B cell (primary cell): ENCODE results near the gene DHX30. TPM values are rescaled to one million over a fixed set of nuclear protein-coding genes. Genes with fewer than 3 reads are reported as not detected.

ENCODE experiments used
- ATAC-seq: fragments of 200-7000 bp; cut with Tn5 transposase; one replicate; pipeline ENCODE4 v1.10.0; 2021; ENCODE audit warnings: low read depth, mild to moderate bottlenecking, moderate number of reproducible peaks, moderate library complexity
- CTCF ChIA-PET: fragments of 350-600 bp; sonication (Branson Sonifier 250); formaldehyde crosslinking; loops from one replicate; lab custom pipeline; 2021; ENCODE audit warnings: antibody characterized with exemption, inconsistent platforms; lab: Charles Lee
- POLR2A ChIA-PET: fragments of 350-600 bp; sonication (Branson Sonifier 250); formaldehyde crosslinking; loops from one replicate; lab custom pipeline; 2021; ENCODE audit warnings: antibody characterized with exemption; lab: Charles Lee
- DNase-seq: peaks from one replicate; pipeline ENCODE4 v3.0.0; 2013
- H2AFZ ChIP-seq: 2 replicates; pipeline ENCODE4 v1.6.1; 2012; ENCODE audit warnings: mild to moderate bottlenecking, low read depth, low read length; ENCODE audit not compliant: insufficient read depth, poor library complexity, severe bottlenecking
- H3K27ac ChIP-seq, 2 donors: 1 replicate in 1 of 2; 2 replicates in 1 of 2; pipeline ENCODE4 v1.5.1; 2012 to 2013; ENCODE audit warnings: low read length in 2 of 2, mild to moderate bottlenecking in 2 of 2, moderate library complexity in 1 of 2
- H3K27me3 ChIP-seq, 4 experiments: fragments of 200-600 bp in 1 of 4; sonication (generic) in 1 of 4; replicated peaks in 1 of 4; 1 replicate in 2 of 4; 2 replicates in 2 of 4; pipeline versions ENCODE4 v1.6.1 to v1.7.0; 2013 to 2016; ENCODE audit warnings: low read length in 3 of 4, mild to moderate bottlenecking in 2 of 4, mixed read lengths in 1 of 4, moderate library complexity in 1 of 4; ENCODE audit not compliant: insufficient read depth in 4 of 4, control insufficient read depth in 3 of 4; ENCODE audit errors: control extremely low read depth in 1 of 4
- H3K36me3 ChIP-seq, 2 experiments: replicated peaks in 1 of 2; 1 replicate in 1 of 2; 2 replicates in 1 of 2; pipeline versions ENCODE4 v1.6.1 to v1.7.1; 2013; ENCODE audit warnings: low read length in 1 of 2; ENCODE audit not compliant: insufficient read depth in 2 of 2, control insufficient read depth in 1 of 2; ENCODE audit errors: control extremely low read depth in 1 of 2, extremely low read depth in 1 of 2
- H3K4me1 ChIP-seq, 2 donors: fragments of 200-600 bp in 1 of 2; sonication (generic) in 1 of 2; 1 replicate in 1 of 2; 2 replicates in 1 of 2; pipeline versions ENCODE4 v1.5.1 to v1.6.1; 2013 to 2017; ENCODE audit warnings: low read length in 2 of 2; ENCODE audit not compliant: control insufficient read depth in 2 of 2, insufficient read depth in 2 of 2
- H3K4me2 ChIP-seq: replicated peaks from 2 replicates; pipeline ENCODE3; 2012; ENCODE audit warnings: mild to moderate bottlenecking, low read depth, low read length; ENCODE audit not compliant: poor library complexity, severe bottlenecking
- H3K4me3 ChIP-seq, 5 experiments: fragments of 200-600 bp in 1 of 5; sonication (generic) in 1 of 5; 1 replicate in 3 of 5; 2 replicates in 2 of 5; pipeline versions ENCODE4 v1.5.1 to v1.7.0; 2011 to 2016; ENCODE audit warnings: low read length in 4 of 5, mild to moderate bottlenecking in 4 of 5, low read depth in 2 of 5, control low read depth in 1 of 5, moderate library complexity in 1 of 5; ENCODE audit not compliant: insufficient read depth in 1 of 5; ENCODE audit errors: control extremely low read depth in 1 of 5, extremely low read depth in 1 of 5
- H3K79me2 ChIP-seq: fragments of 200-600 bp; sonication (generic); one replicate; pipeline ENCODE4 v1.6.0; 2016; ENCODE audit warnings: low read length; ENCODE audit not compliant: control insufficient read depth, insufficient read depth
- H3K9ac ChIP-seq: fragments of 200-600 bp; sonication (generic); 2 replicates; pipeline ENCODE4 v1.6.1; 2017; ENCODE audit warnings: mild to moderate bottlenecking, low read length, moderate library complexity
- H3K9me3 ChIP-seq, 3 donors: one replicate each; pipeline versions ENCODE4 v1.6.1 to v1.7.1; 2013; ENCODE audit warnings: low read length in 2 of 3; ENCODE audit not compliant: control insufficient read depth in 2 of 3, insufficient read depth in 1 of 3; ENCODE audit errors: control extremely low read depth in 1 of 3
- H4K20me1 ChIP-seq: 2 replicates; pipeline ENCODE4 v1.6.0; 2012; ENCODE audit warnings: mild to moderate bottlenecking, low read length; ENCODE audit not compliant: insufficient read depth, control insufficient read depth, poor library complexity, severe bottlenecking
- H3K27ac Mint-ChIP-seq: one replicate; pipeline ENCODE4 v1.8.0; 2021; ENCODE audit warnings: mixed read lengths
- H3K27me3 Mint-ChIP-seq: one replicate; pipeline ENCODE4 v1.8.0; 2021; ENCODE audit warnings: mixed read lengths
- H3K4me1 Mint-ChIP-seq: one replicate; pipeline ENCODE4 v1.8.0; 2021; ENCODE audit warnings: mixed read lengths
- H3K4me3 Mint-ChIP-seq: one replicate; pipeline ENCODE4 v1.8.0; 2021; ENCODE audit warnings: mixed read lengths
- H3K9me3 Mint-ChIP-seq: one replicate; pipeline ENCODE4 v1.8.0; 2022; ENCODE audit warnings: mixed read lengths; ENCODE audit not compliant: insufficient read depth
- EZH2 ChIP-seq: IDR thresholded peaks from 2 replicates; pipeline ENCODE4 v1.6.1; 2012; ENCODE audit warnings: borderline replicate concordance, low read depth, mild to moderate bottlenecking, moderate library complexity, low read length; ENCODE audit not compliant: insufficient read depth, poor library complexity, severe bottlenecking
- WGBS: methylation state at CpG from one replicate; pipeline ENCODE4 v1.1.5; 2013; ENCODE audit warnings: missing lambda C conversion rate; ENCODE audit not compliant: insufficient coverage; 5-methylcytosine and 5-hydroxymethylcytosine counted together
- intact Hi-C: fragments of 100-400 bp; cut with micrococcal nuclease; formaldehyde crosslinking; loops from one replicate; pipeline ENCODE4 v1.10.0; 2022
- polyA plus RNA-seq: library from polyadenylated mRNA; depleted of rRNA; stranded (reverse); fragments of >200 nt; gene quantifications from 2 replicates; pipeline ENCODE4 v1.2.3, GENCODE V29; 2012
- total RNA-seq, 2 donors: library from RNA; stranded (reverse); fragments of 120-200 nt in 1 of 2; gene quantifications; 1 replicate in 1 of 2; 2 replicates in 1 of 2; pipeline versions ENCODE4 v1.2.3 to v1.2.4, GENCODE V29; 2013 to 2022
- TF ChIP-seq, protein P1 (sequence below): fragments of 200-600 bp; IDR thresholded peaks from one replicate; pipeline ENCODE4 v1.8.0; 2022; ENCODE audit warnings: antibody characterized with exemption, mild to moderate bottlenecking

Gene DHX30
- total and polyA plus RNA-seq, 2 donors (not counting 1 experiment from before 2014, with no cell fraction given) = 77.0 to 81.8 TPM

DNA sequence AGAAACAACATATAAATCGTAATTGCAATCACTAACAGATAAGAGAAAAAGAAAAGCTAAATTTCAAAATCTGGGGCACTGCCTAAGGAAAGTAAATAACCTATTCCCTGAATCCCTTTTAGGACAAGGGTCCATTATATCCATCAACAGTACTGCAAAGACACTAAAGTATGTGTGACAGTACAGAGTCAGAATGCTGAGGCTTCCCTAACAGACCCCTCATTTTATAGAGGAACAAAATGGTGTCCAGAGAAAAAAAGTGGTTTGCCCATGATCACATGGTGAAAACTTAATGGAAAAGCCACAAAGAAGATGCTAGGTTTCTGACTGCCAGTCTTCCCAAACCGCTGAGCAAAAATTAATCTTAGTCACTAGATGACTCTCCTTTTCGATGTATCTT lies 93.8 kb downstream of the DHX30 start:
- ChIA-PET POLR2A (no interaction called here), CTCF (no interaction called here)
- intact Hi-C loops = no loop called here
- no peaks in the 10 kb centered on the region for H3K79me2 ChIP-seq
- TF ChIP-seq, protein P1, sequence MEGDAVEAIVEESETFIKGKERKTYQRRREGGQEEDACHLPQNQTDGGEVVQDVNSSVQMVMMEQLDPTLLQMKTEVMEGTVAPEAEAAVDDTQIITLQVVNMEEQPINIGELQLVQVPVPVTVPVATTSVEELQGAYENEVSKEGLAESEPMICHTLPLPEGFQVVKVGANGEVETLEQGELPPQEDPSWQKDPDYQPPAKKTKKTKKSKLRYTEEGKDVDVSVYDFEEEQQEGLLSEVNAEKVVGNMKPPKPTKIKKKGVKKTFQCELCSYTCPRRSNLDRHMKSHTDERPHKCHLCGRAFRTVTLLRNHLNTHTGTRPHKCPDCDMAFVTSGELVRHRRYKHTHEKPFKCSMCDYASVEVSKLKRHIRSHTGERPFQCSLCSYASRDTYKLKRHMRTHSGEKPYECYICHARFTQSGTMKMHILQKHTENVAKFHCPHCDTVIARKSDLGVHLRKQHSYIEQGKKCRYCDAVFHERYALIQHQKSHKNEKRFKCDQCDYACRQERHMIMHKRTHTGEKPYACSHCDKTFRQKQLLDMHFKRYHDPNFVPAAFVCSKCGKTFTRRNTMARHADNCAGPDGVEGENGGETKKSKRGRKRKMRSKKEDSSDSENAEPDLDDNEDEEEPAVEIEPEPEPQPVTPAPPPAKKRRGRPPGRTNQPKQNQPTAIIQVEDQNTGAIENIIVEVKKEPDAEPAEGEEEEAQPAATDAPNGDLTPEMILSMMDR = no peak
- no peak for TF ChIP-seq EZH2
- no peak overlapping the region for H3K4me3 Mint-ChIP-seq
- no peak overlapping the region for H3K4me2 ChIP-seq
- no peak for ATAC-seq
- no peak for DNase-seq
- H3K4me1 Mint-ChIP-seq = no peaks in the 10 kb centered on the region
- H3K9ac ChIP-seq = no peak overlapping the region
- no peaks in the 10 kb centered on the region for H3K9me3 Mint-ChIP-seq
- H3K27ac Mint-ChIP-seq = no peak overlapping the region
- H3K27me3 ChIP-seq = no peaks in the 10 kb centered on the region
- no peaks in the 10 kb centered on the region for H3K27me3 Mint-ChIP-seq
- peaks cover 2 to 13% of the 10 kb centered on the region in 2 experiments for H3K36me3 ChIP-seq
- no peaks in the 10 kb centered on the region for H3K9me3 ChIP-seq
- H3K4me1 ChIP-seq = no peaks in the 10 kb centered on the region
- no peak overlapping the region for H3K27ac ChIP-seq
- WGBS = 96% methylated on average over 3 of the region's 3 CpGs
- no peaks in the 10 kb centered on the region for H4K20me1 ChIP-seq
- no peak overlapping the region for H2AFZ ChIP-seq
- H3K4me3 ChIP-seq = no peak overlapping the region

DNA sequence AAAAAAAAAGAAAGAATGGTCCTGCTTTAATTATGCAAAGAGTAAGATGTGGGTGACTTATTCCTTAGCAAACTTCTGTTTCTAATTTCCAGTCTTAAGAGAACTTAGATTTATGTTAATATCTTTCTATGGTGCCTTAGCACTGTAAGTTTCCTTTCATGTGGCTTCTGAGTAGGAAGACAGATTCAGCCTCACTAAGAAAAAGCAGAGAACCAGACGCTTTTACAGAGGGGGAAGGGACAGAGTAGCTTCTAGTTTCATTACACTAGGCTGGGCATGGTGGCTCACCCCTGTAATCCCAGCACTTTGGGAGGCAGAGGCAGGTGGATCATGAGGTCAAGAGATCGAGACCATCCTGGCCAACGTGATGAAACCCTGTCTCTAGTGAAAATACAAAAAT lies 95.0 kb downstream of the DHX30 start:
- Histone ChIP-seq H4K20me1 (no peaks in the 10 kb centered on the region), H3K4me2 (no peak overlapping the region), H3K4me1 (no peaks in the 10 kb centered on the region), H3K36me3 (peaks cover 3 to 8% of the 10 kb centered on the region in 2 experiments), H3K4me3 (no peak overlapping the region), H3K27ac (no peak overlapping the region), H3K27me3 (no peaks in the 10 kb centered on the region), H3K9me3 (no peaks in the 10 kb centered on the region), H3K9ac (no peak overlapping the region), H2AFZ (no peak overlapping the region), H3K79me2 (no peaks in the 10 kb centered on the region)
- WGBS = 78% methylated on average over 3 of the region's 3 CpGs
- Mint-ChIP-seq H3K27ac (no peak overlapping the region), H3K27me3 (no peaks in the 10 kb centered on the region), H3K4me3 (no peak overlapping the region), H3K4me1 (no peaks in the 10 kb centered on the region), H3K9me3 (no peaks in the 10 kb centered on the region)
- CTCF ChIA-PET = no interaction called here
- DNase-seq = no peak
- POLR2A ChIA-PET = no interaction called here
- intact Hi-C loops = no loop called here
- ATAC-seq = no peak
- no peak for TF ChIP-seq EZH2
- TF ChIP-seq, protein P1 = no peak
